Measurements from ENCODE around the gene C20orf144.

GRCh38 chr20:33650753-33651561 lies 11.2 kb upstream of the C20orf144 start:
- TF ChIP-seq POLR2A (IDR thresholded peaks at IDR 0.05) (no peak), CTCF (IDR thresholded peaks at IDR 0.05) (no peak), EP300 (IDR thresholded peaks at IDR 0.05) (no peak), POLR2AphosphoS5 (IDR thresholded peaks at IDR 0.05) (peak in 1 of 4 donors; percentile 10)
